ENCODE results near the gene SLC25A39.
"Not testable (repeated sequence)": the region's sequence is repeated elsewhere in the genome, so short reads cannot be mapped to it uniquely, and the experiment has no call there.

Gene SLC25A39

DNA sequence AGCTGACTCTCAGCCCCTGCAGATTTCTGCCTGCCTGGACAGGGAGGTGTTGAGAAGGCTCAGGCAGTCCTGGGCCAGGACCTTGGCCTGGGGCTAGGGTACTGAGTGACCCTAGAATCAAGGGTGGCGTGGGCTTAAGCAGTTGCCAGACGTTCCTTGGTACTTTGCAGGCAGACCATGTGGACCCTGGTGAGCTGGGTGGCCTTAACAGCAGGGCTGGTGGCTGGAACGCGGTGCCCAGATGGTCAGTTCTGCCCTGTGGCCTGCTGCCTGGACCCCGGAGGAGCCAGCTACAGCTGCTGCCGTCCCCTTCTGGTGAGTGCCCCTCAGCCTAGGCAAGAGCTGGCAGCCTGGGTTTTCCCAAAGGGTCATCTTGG, 24.4 kb upstream of the SLC25A39 start:
- no CpG with 5 or more reads among the region's 6 CpGs for WGBS (ENCODE audit: extremely low coverage, insufficient coverage, insufficient read length)
- H2BK12ac ChIP-seq (ENCODE audit: low read length), result no peak overlapping the region

DNA sequence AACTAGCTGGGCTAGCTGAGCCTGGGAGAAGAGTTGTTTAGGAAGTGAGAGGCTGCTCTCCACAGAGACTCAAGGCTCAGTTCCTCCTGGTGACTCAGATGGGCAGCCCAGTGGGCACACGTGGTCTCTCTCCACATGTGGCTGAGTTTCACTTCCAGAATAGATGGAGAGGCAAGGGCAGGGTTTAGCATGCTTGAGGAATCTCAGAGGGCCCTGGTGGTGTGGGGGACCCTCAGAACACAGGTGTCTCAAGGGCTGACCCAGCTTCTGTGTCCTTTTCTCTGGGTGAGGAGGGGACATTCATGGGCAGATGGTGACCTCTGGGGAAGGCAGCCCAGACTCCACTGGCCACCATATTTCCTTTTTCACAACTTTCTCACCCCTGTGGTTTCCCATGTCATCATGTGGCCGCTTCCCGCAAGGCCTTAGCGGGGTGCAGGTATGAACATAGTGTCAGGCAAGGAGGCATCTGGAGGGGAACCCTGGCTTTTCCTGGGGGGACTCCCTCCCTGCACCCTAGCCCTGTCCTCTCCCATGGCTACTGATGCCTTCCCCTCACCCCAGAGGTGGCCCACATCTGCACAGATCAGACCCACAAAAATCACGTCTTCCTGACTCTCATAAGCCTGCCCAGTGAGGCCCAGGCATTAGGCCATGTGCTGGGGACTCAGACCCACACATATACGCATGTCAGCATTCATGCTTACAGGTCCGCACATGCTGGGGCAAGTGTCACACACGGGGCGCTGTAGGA, 23.8 kb upstream of the SLC25A39 start:
- no peak overlapping the region for H2BK5ac ChIP-seq (ENCODE audit: low read depth, low read length, poor library complexity)
- no peak overlapping the region for H2BK12ac ChIP-seq (ENCODE audit: low read length)
- no peak overlapping the region for H3K14ac ChIP-seq (ENCODE audit: low read length)
- H4K8ac ChIP-seq (ENCODE audit: low read depth, low read length), result no peak overlapping the region
- H3K4ac ChIP-seq (ENCODE audit: low read depth, low read length), result no peak overlapping the region
- peak in 1 of 2 donors; percentile 37 for DNase-seq
- no peak overlapping the region for H2BK120ac ChIP-seq (ENCODE audit: insufficient read depth, low read length, poor library complexity)
- H3K4me1 ChIP-seq (ENCODE audit: control insufficient read depth in 1 of 2, insufficient read depth in 2 of 2, low read length in 2 of 2), result peaks cover 3 to 7% of the 10 kb centered on the region in 2 experiments
- no peak overlapping the region for H3K9ac ChIP-seq (ENCODE audit: low read length)
- peaks cover 3% of the 10 kb centered on the region for H3K79me1 ChIP-seq (ENCODE audit: low read length)
- no peak overlapping the region for H4K91ac ChIP-seq (ENCODE audit: low read depth, low read length)
- H3K27ac ChIP-seq (ENCODE audit: low read depth, low read length), result no peak overlapping the region
- H2AFZ ChIP-seq (ENCODE audit: insufficient read depth, low read length, poor library complexity), result no peak overlapping the region
- no peak overlapping the region for H3K4me2 ChIP-seq (ENCODE audit: low read length)
- no peak overlapping the region for H2AK5ac ChIP-seq (ENCODE audit: low read length)
- H3K9me3 ChIP-seq (ENCODE audit: insufficient read depth, low read depth, low read length), result no peaks in the 10 kb centered on the region
- WGBS (ENCODE audit: extremely low coverage, insufficient coverage, insufficient read length), result no CpG with 5 or more reads among the region's 9 CpGs
- no peak overlapping the region for H3K18ac ChIP-seq (ENCODE audit: low read length)
- H3K27me3 ChIP-seq (ENCODE audit: insufficient read depth, low read length), result no peaks in the 10 kb centered on the region
- no peak overlapping the region for H3K23ac ChIP-seq (ENCODE audit: low read length)
- no peak overlapping the region for H3K4me3 ChIP-seq (ENCODE audit: low read depth, low read length)
- no peaks in the 10 kb centered on the region for H3K79me2 ChIP-seq (ENCODE audit: control insufficient read depth, insufficient read depth, low read length, poor library complexity)
- H3K36me3 ChIP-seq (ENCODE audit: control insufficient read depth in 1 of 2, insufficient read depth in 2 of 2, low read length in 2 of 2), result peaks cover 38 to 39% of the 10 kb centered on the region in 2 experiments
- H4K12ac ChIP-seq (ENCODE audit: low read depth, low read length), result no peak overlapping the region

More for the DNA sequence above, 24.4 kb upstream of the SLC25A39 start:
- Histone ChIP-seq H4K91ac (ENCODE audit: low read depth, low read length) (no peak overlapping the region), H2AFZ (ENCODE audit: insufficient read depth, low read length, poor library complexity) (no peak overlapping the region), H3K9me3 (ENCODE audit: insufficient read depth, low read depth, low read length) (no peaks in the 10 kb centered on the region), H3K79me1 (ENCODE audit: low read length) (peaks cover 3% of the 10 kb centered on the region), H2AK5ac (ENCODE audit: low read length) (no peak overlapping the region), H3K4me3 (ENCODE audit: low read depth, low read length) (no peak overlapping the region), H3K79me2 (ENCODE audit: control insufficient read depth, insufficient read depth, low read length, poor library complexity) (no peaks in the 10 kb centered on the region), H3K27me3 (ENCODE audit: insufficient read depth, low read length) (no peaks in the 10 kb centered on the region), H4K8ac (ENCODE audit: low read depth, low read length) (no peak overlapping the region), H3K27ac (ENCODE audit: low read depth, low read length) (no peak overlapping the region), H4K12ac (ENCODE audit: low read depth, low read length) (no peak overlapping the region), H3K18ac (ENCODE audit: low read length) (no peak overlapping the region), H3K36me3 (ENCODE audit: control insufficient read depth in 1 of 2, insufficient read depth in 2 of 2, low read length in 2 of 2) (peaks cover 38 to 39% of the 10 kb centered on the region in 2 experiments), H3K9ac (ENCODE audit: low read length) (no peak overlapping the region), H3K4me2 (ENCODE audit: low read length) (no peak overlapping the region), H3K23ac (ENCODE audit: low read length) (no peak overlapping the region), H2BK120ac (ENCODE audit: insufficient read depth, low read length, poor library complexity) (no peak overlapping the region), H2BK5ac (ENCODE audit: low read depth, low read length, poor library complexity) (no peak overlapping the region), H3K14ac (ENCODE audit: low read length) (no peak overlapping the region), H3K4ac (ENCODE audit: low read depth, low read length) (no peak overlapping the region), H3K4me1 (ENCODE audit: control insufficient read depth in 1 of 2, insufficient read depth in 2 of 2, low read length in 2 of 2) (peaks cover 3 to 10% of the 10 kb centered on the region in 2 experiments)
- no peak for DNase-seq

DNA sequence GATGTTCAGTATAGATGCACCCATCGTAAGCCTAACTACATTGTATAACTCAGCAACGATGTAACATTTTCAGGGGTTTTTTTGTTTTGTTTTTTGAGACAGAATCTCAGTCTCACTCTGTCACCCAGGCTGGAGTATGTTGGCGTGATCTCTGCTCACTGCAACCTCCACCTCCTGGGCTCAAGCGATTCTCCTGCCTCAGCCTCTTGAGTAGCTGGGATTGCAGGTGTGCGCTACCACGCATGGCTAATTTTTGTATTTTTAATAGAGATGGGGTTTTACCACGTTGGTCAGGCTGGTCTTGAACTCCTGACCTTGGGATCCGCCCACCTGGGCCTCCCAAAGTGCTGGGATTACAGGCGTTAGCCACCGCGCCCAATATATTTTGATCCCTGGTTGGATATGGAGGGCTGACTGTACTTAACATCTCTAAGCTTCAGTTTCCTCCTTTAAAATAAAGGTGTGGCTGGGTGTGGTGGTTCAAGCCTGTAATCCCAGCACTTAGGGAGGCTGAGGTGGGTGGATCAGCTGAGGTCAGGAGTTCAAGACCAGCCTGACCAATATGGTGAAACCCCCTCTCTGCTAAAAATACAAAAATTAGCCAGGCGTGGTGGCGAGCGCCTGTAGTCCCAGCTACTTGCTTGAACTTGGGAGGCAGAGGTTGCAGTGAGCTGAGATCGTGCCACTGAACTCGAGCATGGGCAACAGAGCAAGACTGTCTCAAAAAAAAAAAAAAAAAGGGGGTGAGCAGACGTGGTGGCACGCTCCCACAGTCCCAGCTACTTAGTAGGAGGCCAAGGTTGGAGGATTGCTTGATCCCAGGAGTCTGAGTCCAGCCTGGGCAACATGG, 22.8 kb upstream of the SLC25A39 start:
- DNase-seq; H2BK120ac ChIP-seq (ENCODE audit: insufficient read depth, low read length, poor library complexity): not testable (repeated sequence)
- WGBS (ENCODE audit: extremely low coverage, insufficient coverage, insufficient read length), result no CpG with 5 or more reads among the region's 18 CpGs

DNA sequence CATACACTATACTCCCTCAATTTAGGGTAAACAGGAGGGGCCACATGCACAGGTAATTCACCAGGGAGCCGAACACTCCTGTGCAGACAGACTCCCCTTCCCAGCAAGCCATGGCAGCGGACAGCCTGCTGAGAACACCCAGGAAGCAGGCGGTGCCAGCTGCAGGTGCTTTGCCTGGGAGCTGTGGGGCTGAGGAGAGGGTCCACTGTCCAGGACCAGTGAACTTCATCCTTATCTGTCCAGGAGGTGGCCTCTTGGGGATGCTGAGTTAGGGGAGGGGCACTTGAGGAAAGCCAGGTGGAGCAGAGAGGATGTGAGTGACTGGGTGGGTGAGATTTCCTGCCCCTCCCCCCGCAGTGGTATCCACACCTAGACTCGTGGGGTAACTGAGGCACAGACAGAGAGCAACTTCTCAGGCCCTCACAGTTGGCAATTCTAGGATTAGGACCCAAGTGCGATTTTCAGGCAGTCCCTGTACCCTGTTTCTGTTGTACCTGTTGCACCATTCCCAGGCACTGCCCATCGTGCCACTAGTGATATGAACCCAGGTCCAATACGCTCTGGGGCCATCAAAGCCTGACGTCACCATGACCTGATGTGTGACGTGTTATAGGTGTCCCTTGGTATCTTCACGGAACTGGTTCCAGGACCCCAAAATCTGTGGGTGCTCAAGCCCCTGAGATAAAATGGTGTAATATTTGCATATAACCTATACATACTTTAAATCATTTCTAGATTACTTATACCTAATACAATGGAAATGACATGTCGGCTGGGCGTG, 21.6 kb upstream of the SLC25A39 start:
- no peaks in the 10 kb centered on the region for H3K79me2 ChIP-seq (ENCODE audit: control insufficient read depth, insufficient read depth, low read length, poor library complexity)
- no peak overlapping the region for H2BK5ac ChIP-seq (ENCODE audit: low read depth, low read length, poor library complexity)
- H3K23ac ChIP-seq (ENCODE audit: low read length), result no peak overlapping the region
- H3K27ac ChIP-seq (ENCODE audit: low read depth, low read length), result no peak overlapping the region
- H3K9me3 ChIP-seq (ENCODE audit: insufficient read depth, low read depth, low read length), result no peaks in the 10 kb centered on the region
- DNase-seq, result no peak
- H3K4me2 ChIP-seq (ENCODE audit: low read length), result peak overlapping the region; percentile 97
- H3K18ac ChIP-seq (ENCODE audit: low read length), result no peak overlapping the region
- H2BK120ac ChIP-seq (ENCODE audit: insufficient read depth, low read length, poor library complexity), result no peak overlapping the region
- no peak overlapping the region for H4K8ac ChIP-seq (ENCODE audit: low read depth, low read length)
- H3K79me1 ChIP-seq (ENCODE audit: low read length), result peaks cover 3% of the 10 kb centered on the region
- WGBS (ENCODE audit: extremely low coverage, insufficient coverage, insufficient read length), result no CpG with 5 or more reads among the region's 13 CpGs
- no peak overlapping the region for H4K12ac ChIP-seq (ENCODE audit: low read depth, low read length)
- H3K4ac ChIP-seq (ENCODE audit: low read depth, low read length), result no peak overlapping the region
- H3K4me3 ChIP-seq (ENCODE audit: low read depth, low read length), result peak overlapping the region; percentile 74
- peaks cover 19 to 23% of the 10 kb centered on the region in 2 experiments for H3K36me3 ChIP-seq (ENCODE audit: control insufficient read depth in 1 of 2, insufficient read depth in 2 of 2, low read length in 2 of 2)
- H3K14ac ChIP-seq (ENCODE audit: low read length), result no peak overlapping the region
- peaks cover 3 to 7% of the 10 kb centered on the region in 2 experiments for H3K4me1 ChIP-seq (ENCODE audit: control insufficient read depth in 1 of 2, insufficient read depth in 2 of 2, low read length in 2 of 2)
- no peak overlapping the region for H2BK12ac ChIP-seq (ENCODE audit: low read length)
- H2AFZ ChIP-seq (ENCODE audit: insufficient read depth, low read length, poor library complexity), result no peak overlapping the region
- no peaks in the 10 kb centered on the region for H3K27me3 ChIP-seq (ENCODE audit: insufficient read depth, low read length)
- no peak overlapping the region for H3K9ac ChIP-seq (ENCODE audit: low read length)
- no peak overlapping the region for H4K91ac ChIP-seq (ENCODE audit: low read depth, low read length)
- H2AK5ac ChIP-seq (ENCODE audit: low read length), result no peak overlapping the region

More for the DNA sequence above, 22.8 kb upstream of the SLC25A39 start:
- H2BK12ac ChIP-seq (ENCODE audit: low read length); H2AFZ ChIP-seq (ENCODE audit: insufficient read depth, low read length, poor library complexity); H2AK5ac ChIP-seq (ENCODE audit: low read length); H4K8ac ChIP-seq (ENCODE audit: low read depth, low read length); H3K4me1 ChIP-seq (ENCODE audit: control insufficient read depth in 1 of 2, insufficient read depth in 2 of 2, low read length in 2 of 2); H3K4me3 ChIP-seq (ENCODE audit: low read depth, low read length); H3K23ac ChIP-seq (ENCODE audit: low read length); H2BK5ac ChIP-seq (ENCODE audit: low read depth, low read length, poor library complexity); H3K14ac ChIP-seq (ENCODE audit: low read length); H3K4ac ChIP-seq (ENCODE audit: low read depth, low read length); H3K27me3 ChIP-seq (ENCODE audit: insufficient read depth, low read length); H3K9ac ChIP-seq (ENCODE audit: low read length); H3K27ac ChIP-seq (ENCODE audit: low read depth, low read length); H4K91ac ChIP-seq (ENCODE audit: low read depth, low read length); H4K12ac ChIP-seq (ENCODE audit: low read depth, low read length); H3K79me1 ChIP-seq (ENCODE audit: low read length); H3K18ac ChIP-seq (ENCODE audit: low read length); H3K79me2 ChIP-seq (ENCODE audit: control insufficient read depth, insufficient read depth, low read length, poor library complexity); H3K4me2 ChIP-seq (ENCODE audit: low read length); H3K9me3 ChIP-seq (ENCODE audit: insufficient read depth, low read depth, low read length): not testable (repeated sequence)
- H3K36me3 ChIP-seq (ENCODE audit: control insufficient read depth in 1 of 2, insufficient read depth in 2 of 2, low read length in 2 of 2), result peaks cover 31 to 34% of the 10 kb centered on the region in 2 experiments
